HepG2 (cell line): Measurements from ENCODE around the gene RANBP3. TPM values are rescaled to one million over a fixed set of nuclear protein-coding genes. Genes with fewer than 3 reads are reported as not detected.
A peak's percentile ranks its signal among the peaks of the same experiment; 100 is the strongest.

Source experiments
- ATAC-seq: fragments of 200-7000 bp; cut with Tn5 transposase; 3 replicates; pipeline ENCODE4 v1.9.1; 2020; ENCODE audit warnings: mild to moderate bottlenecking, moderate library complexity
- BruUV-seq: library from RNA; stranded (reverse); fragments of 400-500 nt; replicated peaks from 2 replicates; lab custom pipeline; 2021; lab: Mats Ljungman, UMichigan
- CTCF ChIA-PET: fragments of 300-600 bp; formaldehyde crosslinking; extraction: SDS; loops from one replicate; lab custom pipeline; 2021; ENCODE audit warnings: low total read pairs, inconsistent platforms, low intra/inter-chr PET ratio; lab: Yijun Ruan, JAX
- POLR2A ChIA-PET: fragments of 350-600 bp; sonication (Branson Sonifier 250); formaldehyde crosslinking; loops from one replicate; lab custom pipeline; 2020; ENCODE audit warnings: antibody characterized with exemption, inconsistent platforms; lab: Yijun Ruan, JAX
- DNase-seq: peaks from one replicate; pipeline ENCODE4 v3.0.0-alpha.2; 2015; ENCODE audit warnings: low spot score
- FAIRE-seq: peaks from 3 replicates; lab custom pipeline; 2011; peaks lifted over from hg19 to GRCh38; lab: Jason Lieb, UNC
- H2AFZ ChIP-seq: one replicate; pipeline ENCODE4 v1.6.1; 2011; ENCODE audit warnings: low read length, inconsistent platforms
- H3K27ac ChIP-seq: fragments of 300-600 bp; 3 replicates; pipeline ENCODE4 v1.8.0; 2011; ENCODE audit warnings: mixed run types, mild to moderate bottlenecking, mixed read lengths, low read length, inconsistent platforms; ENCODE audit not compliant: insufficient read depth; ENCODE audit errors: extremely low read length
- H3K27me3 ChIP-seq, 2 experiments: fragments of 200-600 bp in 1 of 2; 2 replicates in 1 of 2; 3 replicates in 1 of 2; pipeline versions ENCODE4 v1.6.0 to v1.8.0; 2011; ENCODE audit warnings: low read length in 2 of 2, mild to moderate bottlenecking in 2 of 2, moderate library complexity in 2 of 2, inconsistent platforms in 1 of 2; ENCODE audit not compliant: insufficient read depth in 2 of 2, control insufficient read depth in 1 of 2
- H3K36me3 ChIP-seq, 2 experiments: fragments of 200-600 bp in 1 of 2; replicated peaks in 1 of 2; 2 replicates in 1 of 2; 3 replicates in 1 of 2; pipeline versions ENCODE4 v1.5.1 to v1.8.0; 2011; ENCODE audit warnings: low read length in 2 of 2, inconsistent platforms in 1 of 2; ENCODE audit not compliant: insufficient read depth in 2 of 2, control insufficient read depth in 1 of 2
- H3K4me1 ChIP-seq: 2 replicates; pipeline ENCODE4 v1.5.1; 2012; ENCODE audit warnings: low read length, inconsistent platforms; ENCODE audit not compliant: insufficient read depth
- H3K4me2 ChIP-seq: 2 replicates; pipeline ENCODE4 v1.6.0; 2011; ENCODE audit warnings: low read depth, low read length, inconsistent platforms
- H3K4me3 ChIP-seq, 3 experiments: fragments of 200-600 bp in 1 of 3; sonication (generic), shearing (Covaris generic) in 1 of 3; replicated peaks in 1 of 3; 2 replicates each; pipeline ENCODE4 v1.5.1; 2011 to 2016; ENCODE audit warnings: low read length in 3 of 3, inconsistent platforms in 2 of 3, low read depth in 2 of 3, mild to moderate bottlenecking in 2 of 3, control low read depth in 1 of 3, mixed read lengths in 1 of 3; ENCODE audit not compliant: insufficient read depth in 1 of 3
- H3K79me2 ChIP-seq: one replicate; pipeline ENCODE4 v1.6.1; 2011; ENCODE audit warnings: low read length, inconsistent platforms; ENCODE audit not compliant: insufficient read depth
- H3K9ac ChIP-seq: 2 replicates; pipeline ENCODE4 v1.6.0; 2011; ENCODE audit warnings: mild to moderate bottlenecking, low read depth, low read length, inconsistent platforms; ENCODE audit not compliant: insufficient read depth
- H3K9me3 ChIP-seq: 2 replicates; pipeline ENCODE4 v1.5.1; 2012; ENCODE audit warnings: mild to moderate bottlenecking, low read length
- H4K20me1 ChIP-seq: 2 replicates; pipeline ENCODE4 v1.6.0; 2011; ENCODE audit warnings: inconsistent platforms, mild to moderate bottlenecking, low read length, moderate library complexity; ENCODE audit not compliant: insufficient read depth
- ARNT ChIP-seq: fragments of 450-650 bp; IDR thresholded peaks from 2 replicates; pipeline ENCODE4 v1.6.1; 2017
- DPF2 ChIP-seq: sonication (generic); formaldehyde crosslinking; IDR thresholded peaks from 2 replicates; pipeline ENCODE4 v1.4.0; 2020; ENCODE audit warnings: mild to moderate bottlenecking, low read depth, missing genetic modification reagents, borderline replicate concordance
- MEIS2 ChIP-seq: sonication (generic); formaldehyde crosslinking; IDR thresholded peaks from 2 replicates; pipeline ENCODE4 v1.9.0; 2021; ENCODE audit warnings: mild to moderate bottlenecking, missing genetic modification reagents
- PRPF4 ChIP-seq: fragments of 200-400 bp; formaldehyde crosslinking; IDR thresholded peaks from 2 replicates; pipeline ENCODE4 v1.6.1; 2016; ENCODE audit warnings: low read length, low read depth; ENCODE audit not compliant: poor library complexity, severe bottlenecking
- SIX1 ChIP-seq: sonication (generic); formaldehyde crosslinking; IDR thresholded peaks from 2 replicates; pipeline ENCODE4 v1.4.0; 2020; ENCODE audit warnings: missing genetic modification reagents, borderline replicate concordance
- ZNF672 ChIP-seq: sonication (generic); formaldehyde crosslinking; IDR thresholded peaks from 2 replicates; pipeline ENCODE4 v1.8.1; 2022; ENCODE audit warnings: missing genetic modification reagents
- WGBS: methylation state at CpG from one replicate; pipeline ENCODE4 v1.1.6; 2017; ENCODE audit warnings: low lambda C conversion rate; 5-methylcytosine and 5-hydroxymethylcytosine counted together
- in situ Hi-C: cut with HindIII; loops from 2 replicates; pipeline ENCODE4 v1.10.0; 2017; ENCODE audit warnings: low pct_unique_long_range_greater_than_20kb; ENCODE audit not compliant: extremely low pct_ligation_motif_present
- intact Hi-C: fragments of 100-400 bp; cut with micrococcal nuclease; formaldehyde crosslinking; loops from one replicate; pipeline ENCODE4 v1.10.0; 2022; ENCODE audit not compliant: unreplicated experiment
- polyA plus RNA-seq, 8 experiments: library from polyadenylated mRNA; depleted of rRNA in 3 of 8; stranded (reverse) in 7 of 8; unstranded in 1 of 8; fragments of >200 nt; fragmentation: Illumina TruSeq in 4 of 8; extraction: Trizol in 4 of 8; gene quantifications; 2 replicates each; pipeline versions ENCODE4 v1.2.1 to v1.2.3, GENCODE V29; 2011 to 2016; ENCODE audit warnings: low read depth in 4 of 8, missing spikeins in 1 of 8, mixed read lengths in 1 of 8; ENCODE audit not compliant: insufficient read depth in 1 of 8
- total RNA-seq, 5 experiments: library from RNA; depleted of rRNA; stranded (reverse); fragments of >200 nt; fragmentation: Illumina TruSeq; extraction: Trizol; gene quantifications; 2 replicates each; pipeline ENCODE4 v1.2.3, GENCODE V29; 2016; ENCODE audit warnings: low read depth in 1 of 5
- TF ChIP-seq, protein P1 (sequence below): sonication (generic); formaldehyde crosslinking; IDR thresholded peaks from 2 replicates; pipeline ENCODE4 v1.5.1; 2020; ENCODE audit warnings: mild to moderate bottlenecking, moderate library complexity, missing genetic modification reagents
- TF ChIP-seq, protein P2 (sequence below): IDR thresholded peaks from 2 replicates; pipeline ENCODE4 v1.6.1; 2016; ENCODE audit warnings: mild to moderate bottlenecking
- TF ChIP-seq, protein P3 (sequence below): sonication (generic); formaldehyde crosslinking; IDR thresholded peaks from 2 replicates; pipeline ENCODE4 v1.4.0; 2020; ENCODE audit warnings: low read depth, mild to moderate bottlenecking, missing genetic modification reagents
- TF ChIP-seq, protein P4 (sequence below): IDR thresholded peaks from 2 replicates; pipeline ENCODE4 v1.6.1; 2016; ENCODE audit warnings: missing genetic modification reagents, missing compliant biosample characterization
- TF ChIP-seq, protein P5 (sequence below): sonication (generic); formaldehyde crosslinking; conservative IDR thresholded peaks from 2 replicates; pipeline ENCODE4 v1.4.0; 2020; ENCODE audit warnings: mild to moderate bottlenecking, missing genetic modification reagents, moderate library complexity

Gene RANBP3
- total and polyA plus RNA-seq, 2 of the 13 experiments (the other 11 are each of a cell fraction or from before 2014, with no cell fraction given) = 39.5 to 149 TPM

DNA sequence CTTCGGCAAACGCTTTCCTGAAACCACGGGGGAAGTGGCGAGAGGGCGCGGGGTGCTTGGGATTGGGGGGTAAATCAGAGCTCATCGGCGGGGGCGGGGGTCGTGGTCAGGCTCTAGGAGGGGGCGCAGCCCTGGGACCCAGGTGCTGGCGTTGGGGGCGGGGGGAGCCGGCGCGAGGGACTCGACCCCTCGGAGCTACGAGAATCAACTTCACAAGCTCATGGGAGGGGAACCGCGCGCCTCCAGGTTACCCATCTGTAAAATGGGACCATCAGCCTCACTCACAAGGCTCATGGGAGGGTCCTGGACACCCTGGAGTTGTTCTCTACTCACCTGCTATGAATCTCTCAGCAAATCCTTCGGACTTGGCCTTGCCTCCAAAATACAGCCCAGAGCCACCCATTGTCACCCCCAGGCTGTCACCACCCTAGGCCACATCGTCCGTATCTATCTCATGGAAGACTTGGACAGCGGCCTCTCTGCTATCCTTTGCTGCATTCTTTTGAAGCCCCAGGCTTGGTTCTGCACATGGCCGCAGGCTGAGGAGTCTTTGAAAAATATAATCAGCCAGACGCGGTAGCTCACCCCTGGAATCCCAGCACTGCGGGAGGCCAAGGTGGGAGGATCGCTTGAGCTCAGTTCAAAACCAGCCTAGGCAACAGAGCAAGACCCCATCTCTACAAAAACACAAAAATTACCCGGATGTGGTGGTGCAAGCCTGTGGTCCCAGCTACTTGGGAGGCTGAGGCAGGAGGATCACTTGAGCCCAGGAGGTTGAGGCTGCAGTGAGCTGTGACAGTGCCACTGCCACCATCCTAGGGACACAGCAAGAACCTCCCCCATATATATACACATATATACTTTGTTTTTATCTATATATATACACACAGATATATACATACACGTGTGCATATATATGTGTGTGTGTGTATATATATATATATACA is 939 bp upstream of the RANBP3 start:
- peak overlapping the region; percentile 82 for H3K27ac ChIP-seq
- no peaks in the 10 kb centered on the region for H3K9me3 ChIP-seq
- no peak for ATAC-seq
- POLR2A ChIA-PET = interaction anchor here (0.6 to 4.1 kb wide), 11 partner anchors 11 to 175 kb away, joined by 3 to 30 read pairs (median 4); partner anchors contain the start of genes NDUFA11 and VMAC
- no peak for FAIRE-seq
- H3K4me2 ChIP-seq = peak overlapping the region; percentile 92
- 43% methylated on average over 27 of the region's 33 CpGs for WGBS
- CTCF ChIA-PET = no interaction called here
- DNase-seq = no peak
- H4K20me1 ChIP-seq = peaks cover 10% of the 10 kb centered on the region; the same call in 1 of the 2 replicates
- no peaks in the 10 kb centered on the region; a peak in 1 of 5 replicates for H3K27me3 ChIP-seq
- intact Hi-C loops (no loop called here), in situ Hi-C loops (loop anchor here (5.0 kb wide), 1 partner anchor 177 kb away; no protein-coding TSS in a partner anchor)
- no peak overlapping the region for H2AFZ ChIP-seq
- H3K9ac ChIP-seq = peak overlapping the region; percentile 79
- peaks cover 3 to 10% of the 10 kb centered on the region in 2 experiments; a peak in 4 of 5 replicates for H3K36me3 ChIP-seq
- H3K4me1 ChIP-seq = peaks cover 83% of the 10 kb centered on the region
- H3K4me3 ChIP-seq = peak overlapping the region; percentile 44 to 71 (median 68)
- BruUV-seq = TSS peak; percentile 86
- peaks cover 54% of the 10 kb centered on the region for H3K79me2 ChIP-seq
- TF ChIP-seq ARNT (no peak), MEIS2 (CRISPR knock-in tag) (0 out of 2 replicates have a peak, but pooled peaks have one; percentile 35), ZNF672 (CRISPR knock-in tag) (no peak), DPF2 (CRISPR knock-in tag) (no peak), SIX1 (CRISPR knock-in tag) (no peak), PRPF4 (peak; percentile 24)
- TF ChIP-seq, protein P1, sequence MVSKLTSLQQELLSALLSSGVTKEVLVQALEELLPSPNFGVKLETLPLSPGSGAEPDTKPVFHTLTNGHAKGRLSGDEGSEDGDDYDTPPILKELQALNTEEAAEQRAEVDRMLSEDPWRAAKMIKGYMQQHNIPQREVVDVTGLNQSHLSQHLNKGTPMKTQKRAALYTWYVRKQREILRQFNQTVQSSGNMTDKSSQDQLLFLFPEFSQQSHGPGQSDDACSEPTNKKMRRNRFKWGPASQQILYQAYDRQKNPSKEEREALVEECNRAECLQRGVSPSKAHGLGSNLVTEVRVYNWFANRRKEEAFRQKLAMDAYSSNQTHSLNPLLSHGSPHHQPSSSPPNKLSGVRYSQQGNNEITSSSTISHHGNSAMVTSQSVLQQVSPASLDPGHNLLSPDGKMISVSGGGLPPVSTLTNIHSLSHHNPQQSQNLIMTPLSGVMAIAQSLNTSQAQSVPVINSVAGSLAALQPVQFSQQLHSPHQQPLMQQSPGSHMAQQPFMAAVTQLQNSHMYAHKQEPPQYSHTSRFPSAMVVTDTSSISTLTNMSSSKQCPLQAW (CRISPR knock-in tag) = no peak
- TF ChIP-seq, protein P2, sequence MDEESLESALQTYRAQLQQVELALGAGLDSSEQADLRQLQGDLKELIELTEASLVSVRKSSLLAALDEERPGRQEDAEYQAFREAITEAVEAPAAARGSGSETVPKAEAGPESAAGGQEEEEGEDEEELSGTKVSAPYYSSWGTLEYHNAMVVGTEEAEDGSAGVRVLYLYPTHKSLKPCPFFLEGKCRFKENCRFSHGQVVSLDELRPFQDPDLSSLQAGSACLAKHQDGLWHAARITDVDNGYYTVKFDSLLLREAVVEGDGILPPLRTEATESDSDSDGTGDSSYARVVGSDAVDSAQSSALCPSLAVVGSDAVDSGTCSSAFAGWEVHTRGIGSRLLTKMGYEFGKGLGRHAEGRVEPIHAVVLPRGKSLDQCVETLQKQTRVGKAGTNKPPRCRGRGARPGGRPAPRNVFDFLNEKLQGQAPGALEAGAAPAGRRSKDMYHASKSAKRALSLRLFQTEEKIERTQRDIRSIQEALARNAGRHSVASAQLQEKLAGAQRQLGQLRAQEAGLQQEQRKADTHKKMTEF (CRISPR knock-in tag) = no peak
- TF ChIP-seq, protein P3, sequence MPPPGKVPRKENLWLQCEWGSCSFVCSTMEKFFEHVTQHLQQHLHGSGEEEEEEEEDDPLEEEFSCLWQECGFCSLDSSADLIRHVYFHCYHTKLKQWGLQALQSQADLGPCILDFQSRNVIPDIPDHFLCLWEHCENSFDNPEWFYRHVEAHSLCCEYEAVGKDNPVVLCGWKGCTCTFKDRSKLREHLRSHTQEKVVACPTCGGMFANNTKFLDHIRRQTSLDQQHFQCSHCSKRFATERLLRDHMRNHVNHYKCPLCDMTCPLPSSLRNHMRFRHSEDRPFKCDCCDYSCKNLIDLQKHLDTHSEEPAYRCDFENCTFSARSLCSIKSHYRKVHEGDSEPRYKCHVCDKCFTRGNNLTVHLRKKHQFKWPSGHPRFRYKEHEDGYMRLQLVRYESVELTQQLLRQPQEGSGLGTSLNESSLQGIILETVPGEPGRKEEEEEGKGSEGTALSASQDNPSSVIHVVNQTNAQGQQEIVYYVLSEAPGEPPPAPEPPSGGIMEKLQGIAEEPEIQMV (CRISPR knock-in tag) = no peak
- TF ChIP-seq, protein P4, sequence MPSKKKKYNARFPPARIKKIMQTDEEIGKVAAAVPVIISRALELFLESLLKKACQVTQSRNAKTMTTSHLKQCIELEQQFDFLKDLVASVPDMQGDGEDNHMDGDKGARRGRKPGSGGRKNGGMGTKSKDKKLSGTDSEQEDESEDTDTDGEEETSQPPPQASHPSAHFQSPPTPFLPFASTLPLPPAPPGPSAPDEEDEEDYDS = no peak
- TF ChIP-seq, protein P5, sequence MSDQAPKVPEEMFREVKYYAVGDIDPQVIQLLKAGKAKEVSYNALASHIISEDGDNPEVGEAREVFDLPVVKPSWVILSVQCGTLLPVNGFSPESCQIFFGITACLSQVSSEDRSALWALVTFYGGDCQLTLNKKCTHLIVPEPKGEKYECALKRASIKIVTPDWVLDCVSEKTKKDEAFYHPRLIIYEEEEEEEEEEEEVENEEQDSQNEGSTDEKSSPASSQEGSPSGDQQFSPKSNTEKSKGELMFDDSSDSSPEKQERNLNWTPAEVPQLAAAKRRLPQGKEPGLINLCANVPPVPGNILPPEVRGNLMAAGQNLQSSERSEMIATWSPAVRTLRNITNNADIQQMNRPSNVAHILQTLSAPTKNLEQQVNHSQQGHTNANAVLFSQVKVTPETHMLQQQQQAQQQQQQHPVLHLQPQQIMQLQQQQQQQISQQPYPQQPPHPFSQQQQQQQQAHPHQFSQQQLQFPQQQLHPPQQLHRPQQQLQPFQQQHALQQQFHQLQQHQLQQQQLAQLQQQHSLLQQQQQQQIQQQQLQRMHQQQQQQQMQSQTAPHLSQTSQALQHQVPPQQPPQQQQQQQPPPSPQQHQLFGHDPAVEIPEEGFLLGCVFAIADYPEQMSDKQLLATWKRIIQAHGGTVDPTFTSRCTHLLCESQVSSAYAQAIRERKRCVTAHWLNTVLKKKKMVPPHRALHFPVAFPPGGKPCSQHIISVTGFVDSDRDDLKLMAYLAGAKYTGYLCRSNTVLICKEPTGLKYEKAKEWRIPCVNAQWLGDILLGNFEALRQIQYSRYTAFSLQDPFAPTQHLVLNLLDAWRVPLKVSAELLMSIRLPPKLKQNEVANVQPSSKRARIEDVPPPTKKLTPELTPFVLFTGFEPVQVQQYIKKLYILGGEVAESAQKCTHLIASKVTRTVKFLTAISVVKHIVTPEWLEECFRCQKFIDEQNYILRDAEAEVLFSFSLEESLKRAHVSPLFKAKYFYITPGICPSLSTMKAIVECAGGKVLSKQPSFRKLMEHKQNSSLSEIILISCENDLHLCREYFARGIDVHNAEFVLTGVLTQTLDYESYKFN (CRISPR knock-in tag) = no peak
